Measurements from ENCODE around the gene ERVH48-1.
"Not testable (repeated sequence)": the region's sequence is repeated elsewhere in the genome, so short reads cannot be mapped to it uniquely, and the experiment has no call there.

Gene ERVH48-1

DNA sequence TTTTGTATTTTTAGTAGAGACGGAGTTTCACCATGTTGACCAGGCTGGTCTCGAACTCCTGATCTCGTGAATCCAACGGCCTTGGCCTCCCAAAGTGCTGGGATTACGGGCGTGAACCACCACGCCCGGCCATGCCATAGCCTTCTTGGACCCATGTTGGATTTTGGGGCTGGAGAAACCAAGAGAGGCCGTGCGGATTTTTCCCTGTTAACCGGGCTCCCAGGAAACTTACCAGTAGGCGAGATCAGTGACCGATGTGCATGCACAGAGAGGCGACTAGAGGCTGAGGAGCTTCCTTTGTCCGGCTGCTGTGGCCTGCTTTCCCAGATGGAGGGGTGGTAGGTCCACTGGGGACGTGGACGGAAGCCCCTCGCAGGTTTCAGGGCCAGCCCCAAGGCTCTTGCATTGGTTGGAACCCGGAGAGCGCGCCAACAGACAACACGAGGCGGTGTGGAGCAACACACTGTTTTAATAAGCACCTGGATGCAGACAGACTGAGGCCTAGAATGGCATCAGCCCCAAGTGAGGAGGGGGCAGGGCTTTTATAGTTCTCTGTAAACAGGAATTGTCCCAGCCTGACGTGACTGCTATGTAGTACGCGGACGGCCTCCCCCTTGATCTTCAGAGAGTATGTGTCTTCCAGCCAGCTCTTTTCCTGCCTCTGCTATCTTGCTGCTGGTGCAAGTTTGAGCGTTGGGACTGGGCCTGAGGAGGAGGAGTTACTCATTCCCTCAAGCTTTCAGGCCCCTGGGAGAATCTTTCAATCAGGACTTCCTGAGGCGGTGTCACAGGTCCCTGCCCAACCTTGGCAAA lies at the start of gene ERVH48-1:
Gene ERVH48-1 (minus strand): TSS at position 517 of the 813 bp plus-strand sequence. CDS start 6,624 bp downstream, outside the sequence.
- Histone ChIP-seq H3K27ac (no peak within 1 kb of the TSS), H3K4me3 (no peak within 1 kb of the TSS)
- no peak for DNase-seq (ENCODE audit: low spot score)
- TF ChIP-seq, protein P1, sequence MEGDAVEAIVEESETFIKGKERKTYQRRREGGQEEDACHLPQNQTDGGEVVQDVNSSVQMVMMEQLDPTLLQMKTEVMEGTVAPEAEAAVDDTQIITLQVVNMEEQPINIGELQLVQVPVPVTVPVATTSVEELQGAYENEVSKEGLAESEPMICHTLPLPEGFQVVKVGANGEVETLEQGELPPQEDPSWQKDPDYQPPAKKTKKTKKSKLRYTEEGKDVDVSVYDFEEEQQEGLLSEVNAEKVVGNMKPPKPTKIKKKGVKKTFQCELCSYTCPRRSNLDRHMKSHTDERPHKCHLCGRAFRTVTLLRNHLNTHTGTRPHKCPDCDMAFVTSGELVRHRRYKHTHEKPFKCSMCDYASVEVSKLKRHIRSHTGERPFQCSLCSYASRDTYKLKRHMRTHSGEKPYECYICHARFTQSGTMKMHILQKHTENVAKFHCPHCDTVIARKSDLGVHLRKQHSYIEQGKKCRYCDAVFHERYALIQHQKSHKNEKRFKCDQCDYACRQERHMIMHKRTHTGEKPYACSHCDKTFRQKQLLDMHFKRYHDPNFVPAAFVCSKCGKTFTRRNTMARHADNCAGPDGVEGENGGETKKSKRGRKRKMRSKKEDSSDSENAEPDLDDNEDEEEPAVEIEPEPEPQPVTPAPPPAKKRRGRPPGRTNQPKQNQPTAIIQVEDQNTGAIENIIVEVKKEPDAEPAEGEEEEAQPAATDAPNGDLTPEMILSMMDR (IDR thresholded peaks at IDR 0.05), result no peak

DNA sequence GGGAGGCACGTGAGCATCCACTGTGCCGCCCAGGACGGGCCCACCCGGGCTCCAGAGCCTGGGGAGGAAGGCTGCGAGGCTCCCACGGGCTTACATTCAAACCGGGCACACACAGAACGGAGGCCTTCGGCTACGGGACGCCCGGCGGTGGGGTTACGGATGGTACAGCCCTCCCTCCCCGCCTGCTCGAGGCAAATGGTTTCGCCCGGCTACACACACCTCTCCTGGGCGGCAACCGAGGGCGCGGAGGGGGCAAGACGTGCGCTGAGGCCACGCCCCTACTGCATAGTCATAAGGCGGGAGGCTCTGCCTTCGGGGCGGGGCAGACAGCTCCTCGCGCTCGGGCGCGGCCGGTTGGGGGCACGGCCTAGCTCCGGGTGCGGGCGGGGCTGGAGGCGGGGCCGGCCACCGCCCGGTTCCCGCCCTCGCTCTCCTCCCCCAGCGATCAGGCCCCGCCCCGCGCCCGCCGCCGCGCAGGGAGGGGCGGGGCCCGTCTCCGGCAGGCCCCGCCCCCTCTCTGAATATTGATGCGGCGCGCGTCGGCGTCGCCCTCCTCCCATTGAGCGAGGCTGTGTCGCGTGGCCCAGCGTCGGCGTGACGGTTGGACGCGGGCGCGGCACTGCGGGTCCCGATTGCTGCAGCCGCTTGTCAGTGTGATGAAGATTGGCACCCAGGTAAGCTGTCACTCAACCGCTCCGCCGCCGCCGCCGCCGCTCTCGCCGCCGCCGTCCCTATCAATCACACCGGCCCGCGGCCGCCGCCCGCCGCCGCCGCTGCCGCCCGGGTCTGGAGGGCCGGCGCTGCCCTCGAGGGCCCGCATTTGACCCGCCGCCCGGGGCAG lies 48.8 kb upstream of the ERVH48-1 start, which contains the start of gene PKNOX1:
Gene PKNOX1 (plus strand): TSS at position 572 of the 841 bp plus-strand sequence. CDS start 29,820 bp downstream, outside the sequence.
- peak within 1 kb of the TSS; percentile 98 for H3K4me3 ChIP-seq
- DNase-seq (ENCODE audit: low spot score), result peak; percentile 98
- TF ChIP-seq, protein P1 (IDR thresholded peaks at IDR 0.05), result no peak
- H3K27ac ChIP-seq, result peak within 1 kb of the TSS; percentile 99 to 100

DNA sequence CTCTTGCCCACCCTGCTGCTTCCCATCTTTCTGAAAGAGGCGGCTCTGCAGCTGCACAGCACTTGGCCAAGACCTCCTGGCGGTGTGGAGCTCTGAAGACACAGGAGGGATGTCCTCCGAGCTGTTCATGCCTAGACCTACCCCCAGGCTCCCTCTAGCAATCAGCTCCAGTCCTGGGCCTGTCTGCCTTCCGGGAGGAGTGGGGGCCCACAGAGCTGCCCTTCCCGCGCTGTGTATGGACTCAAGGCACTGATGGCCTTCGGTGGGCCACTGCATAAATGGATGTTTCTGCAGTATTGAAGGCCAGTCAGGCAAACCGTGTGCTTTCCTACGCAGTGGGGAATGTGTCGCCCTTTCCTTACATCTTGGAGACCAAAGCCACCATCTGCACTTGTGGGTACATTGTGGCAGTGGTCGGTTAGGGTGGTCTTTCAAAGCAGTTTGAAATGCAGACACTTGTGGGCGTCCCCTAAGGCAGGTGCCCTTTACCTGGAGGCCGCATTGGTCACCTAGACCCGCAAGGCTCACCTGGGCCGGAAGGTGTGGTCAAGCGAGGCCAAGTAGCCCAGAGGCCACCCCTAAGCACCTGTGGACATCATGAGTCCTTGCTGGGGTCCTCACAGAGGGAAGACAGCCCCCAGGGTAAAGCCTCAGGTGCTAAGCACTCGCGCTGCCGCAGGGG lies 48.0 kb upstream of the ERVH48-1 start:
- Histone ChIP-seq H3K27ac (peak overlapping the region; percentile 72 to 89), H3K4me3 (peak overlapping the region; percentile 98)
- DNase-seq (ENCODE audit: low spot score), result no peak
- TF ChIP-seq, protein P1 (IDR thresholded peaks at IDR 0.05), result no peak

DNA sequence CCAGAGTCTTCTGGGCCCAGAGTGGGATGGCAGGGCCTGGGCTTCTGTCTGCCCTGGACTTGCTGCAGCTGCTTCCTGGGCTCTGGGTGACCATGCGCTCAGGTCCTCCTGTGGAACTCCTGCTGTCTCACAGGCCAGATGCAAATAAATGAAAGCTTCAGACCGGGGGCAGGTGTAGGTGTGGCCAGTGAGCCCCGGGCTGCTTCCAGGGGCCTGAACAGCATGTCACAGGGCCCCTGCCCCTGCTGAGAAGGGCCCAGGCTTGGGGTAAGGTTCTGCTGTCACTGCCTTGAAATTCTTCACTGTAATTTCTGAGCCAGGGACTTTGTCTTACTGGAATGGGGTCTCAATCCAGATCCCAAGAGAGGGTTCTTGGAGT lies 46.5 kb upstream of the ERVH48-1 start:
- no peak overlapping the region for H3K27ac ChIP-seq
- no peak for DNase-seq (ENCODE audit: low spot score)
- TF ChIP-seq, protein P1 (IDR thresholded peaks at IDR 0.05), result no peak
- no peak overlapping the region for H3K4me3 ChIP-seq

DNA sequence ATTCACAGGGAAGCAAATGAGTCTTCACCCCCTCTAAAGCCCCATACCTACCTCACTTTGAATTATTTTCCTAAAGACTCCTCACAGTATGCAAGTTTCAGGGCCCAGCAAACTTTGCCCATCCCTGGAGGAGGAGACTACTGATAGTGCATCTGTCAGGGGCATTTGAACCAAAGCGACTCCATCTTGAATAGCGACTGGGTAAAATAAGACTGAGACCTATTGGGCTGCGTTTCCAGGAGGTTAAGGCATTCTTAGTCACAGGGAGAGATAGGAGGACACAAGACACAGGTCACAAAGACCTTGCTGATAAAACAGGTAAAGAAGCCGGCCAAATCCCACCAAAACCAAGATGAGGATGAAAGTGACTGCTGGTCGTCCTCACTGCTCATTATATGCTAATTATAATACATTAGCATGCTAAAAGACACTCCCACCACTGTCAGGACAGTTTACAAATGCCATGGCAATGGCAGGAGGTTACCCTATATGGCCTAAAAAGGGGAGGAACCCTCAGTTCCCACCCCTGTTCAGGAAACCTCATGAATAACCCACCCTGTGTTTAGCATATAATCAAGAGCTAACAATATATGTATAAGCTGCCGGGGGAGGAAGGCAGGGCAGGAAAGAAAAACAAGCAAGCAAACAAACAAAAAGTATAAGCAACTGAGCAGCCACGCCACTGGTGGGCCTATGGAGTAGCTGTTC lies 45.7 kb upstream of the ERVH48-1 start:
- Histone ChIP-seq H3K27ac (no peak overlapping the region), H3K4me3 (no peak overlapping the region)
- no peak for DNase-seq (ENCODE audit: low spot score)
- TF ChIP-seq, protein P1 (IDR thresholded peaks at IDR 0.05), result no peak

DNA sequence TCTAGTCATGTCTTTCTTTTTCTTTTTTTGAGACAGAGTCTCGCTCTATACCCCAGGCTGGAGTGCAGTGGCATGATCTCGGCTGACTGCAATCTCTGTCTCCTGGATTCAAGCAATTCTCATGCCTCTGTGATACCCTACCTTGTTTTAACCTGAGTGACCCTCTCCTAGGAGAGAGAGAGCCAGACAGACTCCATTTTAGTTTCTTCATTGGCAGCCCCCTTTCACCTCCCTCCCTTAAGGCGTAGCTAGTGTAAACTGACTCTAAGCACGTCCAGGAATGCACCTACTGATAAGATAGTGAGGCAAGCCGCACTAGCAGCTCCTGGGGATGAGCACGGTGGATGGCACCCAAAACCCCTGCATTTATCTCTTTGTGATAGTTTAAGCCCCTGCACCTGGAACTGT lies 43.8 kb upstream of the ERVH48-1 start:
- Histone ChIP-seq H3K27ac (no peak overlapping the region), H3K4me3 (no peak overlapping the region)
- no peak for DNase-seq (ENCODE audit: low spot score)
- TF ChIP-seq, protein P1 (IDR thresholded peaks at IDR 0.05), result no peak

DNA sequence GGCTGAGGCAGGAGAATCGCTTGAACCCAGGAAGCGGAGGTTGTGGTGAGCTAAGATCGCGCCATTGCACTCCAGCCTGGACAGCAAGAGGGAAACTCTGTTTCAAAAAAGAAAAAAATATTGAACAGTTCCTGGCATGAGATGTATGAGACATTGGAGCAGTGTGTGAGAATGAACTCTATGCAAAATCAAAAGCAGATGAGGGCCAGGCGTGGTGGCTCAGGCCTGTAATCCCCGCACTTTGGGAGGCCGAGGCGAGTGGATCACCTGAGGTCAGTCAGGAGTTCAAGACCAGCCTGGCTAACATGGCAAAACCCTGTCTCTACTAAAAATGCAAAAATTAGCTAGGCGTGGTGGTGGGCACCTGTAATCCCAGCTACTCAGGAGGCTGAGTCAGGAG lies 42.2 kb upstream of the ERVH48-1 start:
- not testable (repeated sequence) for H3K4me3 ChIP-seq; H3K27ac ChIP-seq; DNase-seq (ENCODE audit: low spot score)

Measured in coronary artery (tissue), 2 donors.